Brain pericyte (primary cell): ENCODE measurements around the gene MARK1.

Experiments used
- DNase-seq: peaks from one replicate; pipeline ENCODE4 v3.0.0-alpha.2; 2012; ENCODE audit warnings: low read depth, low spot score

Gene MARK1

GRCh38 chr1:220711056-220711809, 183.3 kb downstream of the MARK1 start:
- DNase-seq: no peak
